ENCODE results near the gene PLCB1. TPM values are rescaled to one million over a fixed set of nuclear protein-coding genes. Genes with fewer than 3 reads are reported as not detected.

Gene PLCB1
- total RNA-seq, 2 experiments from 2014 or later, result 2.2 to 2.8 TPM

- Mint-ChIP-seq H3K9me3 (no peaks in the 10 kb centered on the region), H3K27me3 (no peaks in the 10 kb centered on the region), H3K4me1 (no peaks in the 10 kb centered on the region), H3K4me3 (no peak overlapping the region), H3K27ac (no peak overlapping the region), H3K36me3 (no peaks in the 10 kb centered on the region)
- DNase-seq, result no peak
Measured at GRCh38 chr20:8498571-8498970, 366.5 kb downstream of the PLCB1 start.

- no peaks in the 10 kb centered on the region for H3K27me3 Mint-ChIP-seq
- DNase-seq, result no peak
- H3K9me3 Mint-ChIP-seq, result no peaks in the 10 kb centered on the region
- no peak overlapping the region for H3K27ac Mint-ChIP-seq
- no peaks in the 10 kb centered on the region for H3K4me1 Mint-ChIP-seq
- no peak overlapping the region for H3K4me3 Mint-ChIP-seq
- no peaks in the 10 kb centered on the region for H3K36me3 Mint-ChIP-seq
Measured at GRCh38 chr20:8504030-8504429, 372.0 kb downstream of the PLCB1 start.

GRCh38 chr20:8505476-8506200 is 373.6 kb downstream of the PLCB1 start:
- no peak for DNase-seq
- H3K4me3 Mint-ChIP-seq, result no peak overlapping the region
- no peaks in the 10 kb centered on the region for H3K9me3 Mint-ChIP-seq
- no peaks in the 10 kb centered on the region for H3K4me1 Mint-ChIP-seq
- no peaks in the 10 kb centered on the region for H3K36me3 Mint-ChIP-seq
- H3K27me3 Mint-ChIP-seq, result no peaks in the 10 kb centered on the region
- no peak overlapping the region for H3K27ac Mint-ChIP-seq

GRCh38 chr20:8507231-8507630 is 375.2 kb downstream of the PLCB1 start:
- Mint-ChIP-seq H3K27ac (no peak overlapping the region), H3K4me1 (no peaks in the 10 kb centered on the region), H3K36me3 (no peaks in the 10 kb centered on the region), H3K9me3 (no peaks in the 10 kb centered on the region), H3K27me3 (no peaks in the 10 kb centered on the region), H3K4me3 (no peak overlapping the region)
- DNase-seq, result no peak

GRCh38 chr20:8509809-8510208 is 377.7 kb downstream of the PLCB1 start:
- DNase-seq, result no peak
- H3K9me3 Mint-ChIP-seq, result no peaks in the 10 kb centered on the region
- no peaks in the 10 kb centered on the region for H3K4me1 Mint-ChIP-seq
- no peak overlapping the region for H3K4me3 Mint-ChIP-seq
- H3K27ac Mint-ChIP-seq, result no peak overlapping the region
- no peaks in the 10 kb centered on the region for H3K36me3 Mint-ChIP-seq
- H3K27me3 Mint-ChIP-seq, result no peaks in the 10 kb centered on the region

GRCh38 chr20:8510808-8511207 is 378.7 kb downstream of the PLCB1 start:
- H3K27ac Mint-ChIP-seq, result no peak overlapping the region
- no peak for DNase-seq
- peaks cover 4% of the 10 kb centered on the region for H3K9me3 Mint-ChIP-seq
- H3K27me3 Mint-ChIP-seq, result no peaks in the 10 kb centered on the region
- no peaks in the 10 kb centered on the region for H3K36me3 Mint-ChIP-seq
- H3K4me1 Mint-ChIP-seq, result no peaks in the 10 kb centered on the region
- H3K4me3 Mint-ChIP-seq, result no peak overlapping the region

GRCh38 chr20:8512003-8512402 is 379.9 kb downstream of the PLCB1 start:
- peaks cover 4% of the 10 kb centered on the region for H3K9me3 Mint-ChIP-seq
- no peak for DNase-seq
- no peaks in the 10 kb centered on the region for H3K27me3 Mint-ChIP-seq
- H3K36me3 Mint-ChIP-seq, result no peaks in the 10 kb centered on the region
- H3K4me3 Mint-ChIP-seq, result no peak overlapping the region
- no peaks in the 10 kb centered on the region for H3K4me1 Mint-ChIP-seq
- no peak overlapping the region for H3K27ac Mint-ChIP-seq

- DNase-seq, result no peak
- H3K27ac Mint-ChIP-seq, result no peak overlapping the region
- no peak overlapping the region for H3K4me3 Mint-ChIP-seq
- no peaks in the 10 kb centered on the region for H3K4me1 Mint-ChIP-seq
- peaks cover 4% of the 10 kb centered on the region for H3K9me3 Mint-ChIP-seq
- no peaks in the 10 kb centered on the region for H3K27me3 Mint-ChIP-seq
- H3K36me3 Mint-ChIP-seq, result no peaks in the 10 kb centered on the region
Measured at GRCh38 chr20:8515810-8516435, 383.9 kb downstream of the PLCB1 start.

- no peaks in the 10 kb centered on the region for H3K36me3 Mint-ChIP-seq
- no peak for DNase-seq
- H3K4me1 Mint-ChIP-seq, result no peaks in the 10 kb centered on the region
- H3K27me3 Mint-ChIP-seq, result no peaks in the 10 kb centered on the region
- no peak overlapping the region for H3K4me3 Mint-ChIP-seq
- H3K9me3 Mint-ChIP-seq, result peaks cover 4% of the 10 kb centered on the region
- no peak overlapping the region for H3K27ac Mint-ChIP-seq
Measured at GRCh38 chr20:8518878-8519277, 386.8 kb downstream of the PLCB1 start.

GRCh38 chr20:8519887-8520286 is 387.8 kb downstream of the PLCB1 start:
- Mint-ChIP-seq H3K27me3 (no peaks in the 10 kb centered on the region), H3K4me1 (no peaks in the 10 kb centered on the region)

GRCh38 chr20:8522168-8522567 is 390.1 kb downstream of the PLCB1 start:
- Mint-ChIP-seq H3K9me3 (no peaks in the 10 kb centered on the region), H3K4me3 (no peak overlapping the region), H3K4me1 (no peaks in the 10 kb centered on the region), H3K27ac (no peak overlapping the region), H3K27me3 (no peaks in the 10 kb centered on the region), H3K36me3 (no peaks in the 10 kb centered on the region)
- no peak for DNase-seq

More at GRCh38 chr20:8519887-8520286, 387.8 kb downstream of the PLCB1 start:
- peaks cover 4% of the 10 kb centered on the region for H3K9me3 Mint-ChIP-seq
- no peak for DNase-seq
- no peaks in the 10 kb centered on the region for H3K36me3 Mint-ChIP-seq
- H3K4me3 Mint-ChIP-seq, result no peak overlapping the region
- H3K27ac Mint-ChIP-seq, result no peak overlapping the region

GRCh38 chr20:8523684-8524083 is 391.6 kb downstream of the PLCB1 start:
- H3K27me3 Mint-ChIP-seq, result no peaks in the 10 kb centered on the region
- no peak for DNase-seq
- H3K4me1 Mint-ChIP-seq, result no peaks in the 10 kb centered on the region
- H3K4me3 Mint-ChIP-seq, result no peak overlapping the region
- no peak overlapping the region for H3K27ac Mint-ChIP-seq
- no peaks in the 10 kb centered on the region for H3K9me3 Mint-ChIP-seq
- no peaks in the 10 kb centered on the region for H3K36me3 Mint-ChIP-seq

- Mint-ChIP-seq H3K27ac (no peak overlapping the region), H3K4me1 (no peaks in the 10 kb centered on the region), H3K4me3 (no peak overlapping the region), H3K9me3 (no peaks in the 10 kb centered on the region), H3K27me3 (no peaks in the 10 kb centered on the region), H3K36me3 (no peaks in the 10 kb centered on the region)
- no peak for DNase-seq
Measured at GRCh38 chr20:8524101-8525016, 392.3 kb downstream of the PLCB1 start.

GRCh38 chr20:8525017-8525343 is 392.9 kb downstream of the PLCB1 start:
- DNase-seq, result no peak
- H3K27ac Mint-ChIP-seq, result no peak overlapping the region
- H3K27me3 Mint-ChIP-seq, result no peaks in the 10 kb centered on the region
- no peaks in the 10 kb centered on the region for H3K36me3 Mint-ChIP-seq
- no peaks in the 10 kb centered on the region for H3K4me1 Mint-ChIP-seq
- H3K9me3 Mint-ChIP-seq, result no peaks in the 10 kb centered on the region
- no peak overlapping the region for H3K4me3 Mint-ChIP-seq

GRCh38 chr20:8526610-8527009 is 394.5 kb downstream of the PLCB1 start:
- Mint-ChIP-seq H3K36me3 (no peaks in the 10 kb centered on the region), H3K9me3 (no peaks in the 10 kb centered on the region), H3K27me3 (no peaks in the 10 kb centered on the region), H3K4me1 (no peaks in the 10 kb centered on the region), H3K4me3 (no peak overlapping the region), H3K27ac (no peak overlapping the region)
- no peak for DNase-seq
